HG02623 (cell line): Measurements from ENCODE around the gene GAREM1.

Experiments
- ATAC-seq: cut with Tn5 transposase; IDR thresholded peaks from one replicate; pipeline ENCODE4 v1.9.1; 2021; ENCODE audit warnings: moderate library complexity; ENCODE audit not compliant: unreplicated experiment

The GAREM1 gene

DNA sequence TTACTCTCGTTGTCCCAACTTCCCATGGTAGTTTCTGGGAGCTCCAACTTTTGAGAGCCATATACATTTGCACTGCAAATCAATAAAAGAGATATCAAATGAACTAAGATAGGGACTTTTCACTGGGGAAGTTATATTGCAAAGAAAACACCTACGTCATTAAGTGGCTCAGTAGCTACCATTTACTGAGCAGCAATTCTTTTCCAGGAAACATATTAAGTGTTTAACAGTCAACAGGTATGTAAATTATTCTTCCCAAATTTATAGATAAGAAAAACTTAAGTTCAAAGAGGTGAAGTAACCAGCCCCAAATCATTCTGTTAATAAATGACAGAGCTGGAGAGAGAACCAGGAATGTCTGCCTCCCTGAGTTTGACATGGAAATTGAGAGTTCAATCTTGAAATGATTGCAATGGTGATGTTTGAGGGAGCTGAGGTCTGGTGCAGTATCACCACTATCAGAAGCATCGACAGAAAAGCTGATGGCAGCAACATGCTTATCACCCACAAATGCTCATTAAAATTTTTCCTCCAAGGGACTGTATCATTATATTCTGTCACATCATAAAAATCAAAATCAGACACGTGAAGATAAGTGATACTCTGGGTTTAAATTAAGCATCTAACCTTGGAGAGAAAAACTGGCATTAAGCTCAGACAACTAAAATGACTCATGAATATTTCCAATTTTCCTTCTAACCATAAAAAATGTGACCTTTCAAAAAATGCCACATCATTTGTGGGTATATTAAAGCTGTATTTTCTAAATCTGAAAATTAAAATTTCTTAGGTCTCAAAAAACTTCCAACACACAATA, 43.4 kb downstream of the GAREM1 start:
- no peak for ATAC-seq

DNA sequence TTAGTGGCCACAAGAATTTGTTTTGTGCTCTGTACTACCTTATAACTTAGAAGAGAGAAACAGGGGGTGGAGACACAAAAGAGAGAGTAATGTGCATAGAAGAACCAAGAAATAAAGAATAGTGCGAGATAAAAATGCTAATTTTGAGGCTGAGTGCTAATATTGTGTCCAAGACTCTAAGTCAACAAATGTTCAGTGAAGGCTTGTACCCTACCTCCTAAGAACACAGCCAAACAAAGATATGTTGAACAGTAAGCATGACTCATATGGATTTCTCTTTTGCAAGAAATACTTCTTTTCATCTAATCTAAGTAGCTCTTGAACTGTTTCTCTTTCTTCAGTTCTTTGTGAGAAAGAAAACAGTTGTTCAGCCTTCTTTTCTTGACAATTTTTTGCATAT, 45.2 kb downstream of the GAREM1 start:
- no peak for ATAC-seq

DNA sequence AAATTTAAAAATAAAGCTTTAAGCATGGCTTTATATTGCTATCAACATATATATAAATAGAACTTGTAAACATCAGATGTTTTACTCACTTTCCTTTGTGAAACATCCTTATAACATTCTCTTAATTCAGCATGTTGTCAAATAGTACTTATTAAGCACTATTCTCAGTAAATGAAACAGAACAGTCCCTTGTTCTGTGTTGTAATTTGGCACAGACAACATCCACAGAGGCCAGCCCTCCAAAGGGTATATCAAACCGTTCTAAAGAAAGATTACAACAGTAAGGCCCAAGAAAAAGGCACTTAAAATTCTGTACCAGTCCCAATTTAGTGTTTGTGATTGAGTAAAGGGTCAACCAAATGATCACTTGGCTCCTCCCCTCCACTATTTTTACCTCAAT, 46.0 kb downstream of the GAREM1 start:
- no peak for ATAC-seq

DNA sequence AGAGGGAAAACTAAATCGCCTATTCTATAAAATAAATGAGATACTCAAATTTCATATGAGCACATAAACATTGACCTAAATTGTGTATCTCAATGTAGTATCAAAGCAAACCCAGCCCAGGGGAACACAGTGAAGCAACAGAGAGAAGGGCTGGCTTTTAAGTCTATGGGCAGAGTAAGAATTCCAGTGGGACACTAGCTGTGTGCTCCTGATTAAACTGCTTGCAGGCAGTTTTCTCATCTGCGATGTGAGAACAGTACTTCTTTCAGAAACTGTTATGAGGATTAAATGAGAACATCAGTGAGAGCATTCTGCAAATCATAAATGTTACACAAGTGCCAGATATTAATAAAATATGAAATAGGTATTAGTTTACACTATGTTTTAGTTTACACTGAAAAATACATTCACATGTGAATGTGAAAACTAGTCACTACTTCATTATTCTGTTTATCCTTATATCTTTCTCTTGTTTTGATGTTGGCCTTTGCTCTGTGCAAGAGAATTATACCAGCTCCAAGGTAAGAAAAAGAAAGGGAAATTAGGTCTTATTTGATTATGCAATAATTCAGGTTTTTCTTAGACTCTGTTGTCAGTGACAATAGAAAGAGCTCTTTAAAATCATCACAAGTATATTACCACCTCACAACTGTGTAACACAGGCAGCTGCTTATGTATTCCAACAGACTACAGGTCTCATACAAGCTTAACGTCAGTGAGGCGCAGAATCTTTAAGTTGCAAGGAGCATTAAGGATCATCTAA, 47.5 kb downstream of the GAREM1 start:
- no peak for ATAC-seq

DNA sequence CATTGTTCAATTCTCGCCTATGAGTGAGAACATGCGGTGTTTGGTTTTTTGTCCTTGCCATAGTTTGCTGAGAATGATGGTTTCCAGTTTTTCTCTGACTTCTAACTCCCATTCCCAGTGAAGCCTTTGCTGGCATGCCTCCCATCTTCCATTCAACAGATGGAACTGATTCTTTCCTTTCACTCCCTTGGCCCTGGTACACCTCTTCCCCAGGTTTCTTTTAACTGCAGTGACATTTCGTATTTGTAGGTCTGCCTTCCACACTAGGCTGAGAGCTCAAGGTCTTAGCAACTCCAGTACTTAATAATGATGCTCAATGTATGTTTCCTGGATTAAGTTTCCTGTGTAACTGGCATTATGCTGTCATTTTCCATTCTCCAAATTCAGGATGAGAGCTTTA, 48.5 kb downstream of the GAREM1 start:
- ATAC-seq = no peak

DNA sequence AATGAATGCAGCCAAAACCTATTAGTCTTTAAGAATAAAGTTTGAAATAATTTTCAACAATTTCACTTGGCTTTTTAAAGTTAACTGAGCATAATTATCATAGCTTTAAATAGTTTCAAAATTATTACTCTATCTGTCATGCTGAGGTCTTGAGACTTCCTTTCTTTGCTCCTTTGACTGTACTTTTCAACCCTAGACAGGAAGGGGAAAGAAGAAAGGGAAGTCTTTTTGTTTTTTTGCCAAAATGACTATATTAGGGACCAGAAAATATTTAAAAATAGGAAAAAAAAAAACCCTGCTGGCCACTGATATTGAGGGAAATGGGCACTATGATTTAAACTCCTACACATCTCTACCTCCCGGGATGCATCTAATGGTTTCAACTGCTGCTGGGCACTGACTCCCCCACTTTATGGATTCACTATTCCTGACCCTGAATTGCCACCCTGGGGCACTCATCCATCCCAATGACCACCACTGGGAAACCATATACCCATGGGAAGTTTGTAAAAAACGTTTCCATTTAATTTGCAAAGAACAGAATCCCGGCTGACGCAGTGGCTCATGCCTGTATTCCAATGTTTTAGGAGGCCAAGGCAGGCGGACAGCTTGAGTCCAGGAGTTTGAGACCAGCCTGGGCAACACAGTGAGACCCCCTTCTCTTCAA, 50.5 kb downstream of the GAREM1 start:
- ATAC-seq = no peak

DNA sequence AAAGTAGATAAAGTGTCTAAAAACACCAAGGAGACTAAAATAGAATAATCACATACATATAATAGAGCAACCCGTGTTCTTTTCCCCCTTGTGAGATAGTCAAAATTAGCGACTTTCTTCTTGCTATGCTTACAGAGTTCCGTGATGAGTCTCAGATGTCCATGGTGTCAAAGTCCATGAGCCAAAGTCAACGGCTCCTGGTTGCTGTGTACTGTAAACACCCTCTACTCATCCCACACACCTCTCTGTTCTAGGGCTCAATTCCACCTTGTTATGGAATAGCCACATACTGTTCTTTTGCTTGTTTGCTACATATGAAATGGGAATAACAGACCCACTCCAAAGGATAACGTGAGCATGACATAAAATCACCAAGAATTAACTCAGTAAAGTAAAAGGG, 52.5 kb downstream of the GAREM1 start:
- ATAC-seq = no peak

DNA sequence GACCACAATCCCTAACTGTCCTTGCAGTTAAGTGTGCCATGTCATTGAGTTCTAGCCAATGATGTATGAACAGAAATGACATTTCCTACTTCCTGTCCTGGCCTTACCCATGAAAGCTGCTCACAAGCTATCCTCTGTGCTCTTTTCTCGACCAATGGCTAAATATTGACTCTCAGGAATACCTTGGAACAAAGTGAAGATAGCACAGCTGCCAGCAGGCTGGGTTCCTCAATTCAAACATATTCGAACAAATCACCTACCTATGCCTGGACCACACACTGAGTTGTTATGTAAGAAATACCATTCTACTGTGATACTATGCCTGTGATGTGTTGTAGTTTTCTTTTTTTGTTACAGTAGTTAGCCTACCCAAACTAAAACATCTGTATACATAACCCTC, 65.1 kb downstream of the GAREM1 start:
- no peak for ATAC-seq

DNA sequence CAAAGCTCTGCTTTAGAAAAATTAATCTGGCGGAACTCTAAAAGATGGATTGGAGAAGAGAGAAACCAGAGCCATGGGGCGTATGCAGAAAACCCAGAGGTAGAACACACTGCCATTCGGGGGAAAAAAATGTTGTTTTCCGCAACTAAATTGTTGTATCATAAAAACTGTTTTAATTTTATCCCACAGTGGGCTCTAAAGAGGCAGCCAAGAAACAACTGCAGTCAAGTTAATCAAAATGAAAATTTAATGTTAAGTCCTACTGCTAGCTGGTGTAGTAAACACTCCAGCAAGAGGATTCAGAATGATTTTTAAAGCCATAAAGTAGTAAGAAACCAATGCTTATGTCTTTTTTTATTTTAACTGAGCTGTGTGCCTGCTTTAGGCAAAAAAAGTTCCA, 69.1 kb downstream of the GAREM1 start:
- no peak for ATAC-seq

DNA sequence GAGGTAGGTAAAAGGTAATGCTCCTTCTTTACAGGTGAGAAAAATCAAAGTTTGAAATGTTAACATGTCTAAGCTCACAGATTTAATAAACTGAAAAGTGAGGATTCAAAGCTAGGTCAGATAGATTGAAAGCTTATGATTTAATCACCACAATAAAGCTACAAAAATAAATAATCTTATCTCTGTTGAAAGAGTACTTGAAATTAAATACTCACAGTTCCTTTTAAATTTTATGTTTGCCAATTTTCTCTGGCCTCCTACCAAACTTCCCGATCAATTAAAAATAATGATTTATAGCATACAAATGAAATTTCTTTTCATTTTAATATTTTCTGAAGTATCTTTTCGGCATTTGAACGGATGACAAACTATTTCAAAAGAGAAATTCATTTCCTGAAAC, 77.3 kb downstream of the GAREM1 start:
- no peak for ATAC-seq

DNA sequence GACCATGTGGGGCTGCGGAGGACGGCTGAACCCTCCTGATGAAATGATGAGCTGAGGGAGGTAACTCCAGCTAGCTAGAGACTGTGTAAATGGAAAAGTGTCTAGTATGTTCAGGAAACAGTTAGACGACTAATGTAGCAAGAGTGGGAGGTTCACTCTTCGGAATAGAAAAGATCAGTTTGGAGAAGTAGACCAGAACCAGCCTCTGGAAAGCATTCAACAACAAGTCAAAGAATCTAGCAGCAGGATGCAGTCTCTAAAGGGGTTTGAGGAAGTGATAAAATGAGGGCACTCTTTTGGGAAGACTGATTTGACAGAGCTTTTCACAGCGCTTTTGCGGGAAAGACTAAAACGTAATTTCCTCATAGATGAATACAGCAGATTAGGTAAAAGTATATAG, 79.6 kb downstream of the GAREM1 start:
- ATAC-seq = no peak

DNA sequence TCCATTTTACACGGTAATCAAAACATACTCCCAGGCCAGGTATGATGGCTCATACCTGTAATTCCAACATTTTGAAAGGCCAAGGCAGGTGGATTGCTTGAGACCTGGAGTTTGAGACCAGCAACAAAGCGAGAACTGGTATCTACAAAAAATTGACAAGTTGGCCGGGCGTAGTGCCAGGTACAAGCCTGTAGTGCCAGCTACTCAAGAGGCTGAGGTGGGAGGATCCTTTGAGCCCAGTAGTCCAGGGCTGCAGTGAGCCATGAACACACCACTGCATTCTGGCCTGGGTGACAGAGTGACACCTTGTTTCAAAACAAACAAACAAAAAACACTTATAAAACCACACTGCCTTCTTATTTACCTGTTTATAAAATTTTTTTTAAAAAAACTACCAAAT, 80.8 kb downstream of the GAREM1 start:
- ATAC-seq = no peak

DNA sequence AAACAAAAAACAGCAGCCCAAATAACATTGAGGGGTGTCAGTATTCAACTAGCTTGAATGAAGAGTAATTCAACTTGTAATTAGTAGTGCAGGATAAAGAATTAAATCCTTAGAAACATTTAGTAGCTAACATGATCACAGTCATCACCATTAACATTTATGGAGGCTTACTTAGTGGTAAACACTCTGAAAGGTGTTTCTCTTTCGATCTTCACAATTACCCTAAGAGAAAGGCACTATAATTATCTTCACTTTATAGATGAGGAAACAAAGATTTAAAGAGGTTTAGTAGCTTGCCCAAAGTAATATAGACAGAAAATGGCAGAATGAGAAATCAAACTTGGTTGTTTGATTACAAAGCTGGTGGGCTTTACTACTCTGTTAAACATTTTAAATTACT, 81.5 kb downstream of the GAREM1 start:
- ATAC-seq = no peak

DNA sequence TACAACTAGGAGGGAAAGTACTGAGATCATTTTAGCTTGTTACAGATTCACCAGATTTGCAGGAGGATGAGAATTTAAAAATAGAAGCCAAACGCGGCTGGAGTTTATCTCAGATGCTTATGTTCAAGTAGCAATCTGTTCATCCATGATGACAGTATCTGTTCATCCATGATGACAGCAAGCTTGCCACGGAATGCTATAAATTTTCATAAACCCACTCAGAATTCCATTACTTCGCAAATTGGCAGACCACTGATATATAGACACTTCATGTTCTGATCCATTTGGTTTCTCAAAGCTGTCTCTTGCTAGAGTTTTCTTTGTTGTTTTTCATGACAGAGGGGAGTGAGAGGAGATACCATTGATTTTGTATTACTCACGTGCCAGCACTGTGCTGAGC, 84.2 kb downstream of the GAREM1 start:
- ATAC-seq = no peak

DNA sequence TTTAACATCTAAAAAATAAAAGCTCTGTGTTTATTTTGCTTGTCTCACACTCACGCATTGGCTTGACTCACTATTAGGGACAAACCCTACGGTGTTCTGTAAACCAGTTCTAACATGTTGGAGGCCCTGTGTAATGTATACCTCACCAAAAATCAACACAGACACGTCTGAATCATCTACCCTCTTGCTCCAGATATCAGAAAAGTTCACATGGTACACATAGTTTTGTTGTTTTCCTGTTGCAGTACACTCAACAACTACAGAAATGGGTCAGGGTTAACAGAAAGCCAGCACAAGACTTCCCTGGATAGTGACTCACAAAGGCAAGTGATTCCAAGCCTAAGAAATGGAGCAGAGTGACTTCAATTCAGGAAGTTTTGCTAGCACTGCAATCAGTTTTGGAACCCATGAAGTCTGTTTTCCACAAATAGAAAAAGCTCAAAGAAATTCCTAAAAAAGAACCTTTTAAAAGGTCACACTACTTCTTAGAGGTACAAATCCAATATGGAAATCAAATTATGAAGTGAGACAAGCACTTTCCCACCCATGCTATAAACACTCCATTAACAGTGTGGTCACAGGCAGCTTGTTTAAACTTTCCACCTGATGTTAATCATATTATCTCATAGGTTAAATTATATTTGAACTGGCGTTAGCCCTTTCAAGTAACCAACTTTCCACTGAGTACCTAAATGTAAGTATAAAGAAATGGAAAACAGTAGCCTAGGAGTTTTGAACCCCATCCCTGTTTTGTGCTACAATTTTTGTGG, 87.4 kb downstream of the GAREM1 start:
- no peak for ATAC-seq

DNA sequence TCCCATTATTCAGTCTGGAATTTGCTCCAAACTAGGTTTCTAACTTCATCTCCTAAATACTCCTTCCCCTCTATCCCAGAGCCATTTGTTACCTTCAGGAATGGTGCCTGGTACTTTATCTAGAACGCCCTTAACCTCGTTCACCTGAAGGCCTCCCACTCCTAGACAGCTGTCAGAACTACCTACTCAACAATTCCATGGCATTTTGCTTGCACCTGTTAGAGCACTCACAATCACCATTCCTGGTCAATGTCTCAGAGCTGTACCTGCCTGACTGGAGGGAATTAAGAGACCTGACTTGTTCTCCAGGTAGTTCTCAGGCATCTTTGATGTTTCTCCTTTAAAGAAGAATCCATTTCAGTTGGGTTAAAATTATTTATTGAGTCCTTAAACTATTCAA, 88.9 kb downstream of the GAREM1 start:
- ATAC-seq = no peak

DNA sequence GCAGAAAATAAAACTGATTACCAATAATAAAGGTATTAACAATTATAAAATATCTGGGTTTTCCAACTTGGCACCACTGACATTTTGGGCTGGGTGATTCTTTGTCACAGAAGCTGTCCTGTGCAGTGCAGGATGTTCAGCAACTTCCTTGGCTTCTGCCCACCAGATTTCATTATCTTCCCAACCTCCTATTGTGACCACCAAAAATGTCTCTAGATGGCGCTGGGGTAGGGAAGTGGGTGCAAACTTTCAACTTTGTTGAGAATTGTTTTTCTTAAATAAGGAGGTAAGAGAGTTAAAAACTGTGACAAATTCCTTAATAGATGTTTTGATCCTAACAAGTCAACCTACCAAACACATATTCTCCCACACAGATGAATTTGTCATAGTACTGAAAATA, 90.1 kb downstream of the GAREM1 start:
- no peak for ATAC-seq

DNA sequence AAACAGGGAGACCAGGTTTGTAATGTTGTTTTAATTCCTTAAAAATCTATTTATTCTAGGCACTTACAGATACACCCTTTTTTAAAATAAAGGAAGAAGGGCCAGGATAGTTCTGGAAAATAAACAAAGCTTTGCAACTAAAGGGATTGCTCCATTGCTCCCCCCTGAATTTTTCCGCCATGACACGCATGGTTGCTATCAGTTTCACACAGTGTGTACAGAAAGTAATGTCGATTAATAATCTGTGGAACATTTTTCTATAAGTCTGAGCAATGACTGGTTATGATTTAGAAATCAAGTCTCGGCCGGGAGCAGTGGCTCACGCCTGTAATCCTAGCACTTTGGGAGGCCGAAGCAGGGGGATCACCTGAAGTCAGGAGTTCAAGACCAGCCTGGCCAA, 90.8 kb downstream of the GAREM1 start:
- ATAC-seq = no peak

DNA sequence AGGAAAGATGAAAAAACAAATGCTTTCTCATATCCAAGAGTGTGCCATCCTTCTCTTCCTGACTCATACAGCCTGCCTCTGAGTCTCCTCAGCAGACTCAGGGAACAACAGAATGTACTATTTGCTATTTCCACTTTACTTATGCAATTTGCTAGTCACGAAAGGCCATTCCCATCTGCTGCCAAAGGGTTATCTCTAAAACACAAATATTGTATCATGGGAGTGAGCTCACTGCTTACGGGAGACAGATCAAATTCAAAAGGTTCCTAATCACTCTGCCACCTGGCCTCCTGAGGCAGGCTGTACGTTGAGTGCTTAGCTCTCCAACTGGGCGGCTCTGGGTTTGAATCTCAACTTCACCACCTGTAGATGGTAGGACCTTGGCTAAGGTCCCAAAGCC, 92.0 kb downstream of the GAREM1 start:
- ATAC-seq = no peak

DNA sequence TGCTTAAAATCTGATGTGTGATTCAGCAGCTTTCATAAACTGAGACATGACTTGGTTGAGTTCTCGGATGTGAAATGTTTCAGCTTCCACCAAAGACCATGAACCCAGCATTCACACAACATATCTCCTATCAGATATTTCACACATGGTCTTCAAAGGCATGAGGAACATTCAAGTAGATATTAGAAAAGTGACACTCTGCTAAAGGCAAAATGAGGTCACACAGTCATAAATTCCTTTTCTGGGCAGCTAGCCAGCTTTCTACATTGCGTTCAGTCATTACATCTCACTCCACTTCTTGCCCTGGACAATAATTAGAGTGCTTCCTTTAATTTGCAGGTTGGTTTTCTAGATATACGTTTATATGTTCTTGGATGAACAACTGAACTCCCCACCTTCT, 96.7 kb downstream of the GAREM1 start:
- no peak for ATAC-seq

DNA sequence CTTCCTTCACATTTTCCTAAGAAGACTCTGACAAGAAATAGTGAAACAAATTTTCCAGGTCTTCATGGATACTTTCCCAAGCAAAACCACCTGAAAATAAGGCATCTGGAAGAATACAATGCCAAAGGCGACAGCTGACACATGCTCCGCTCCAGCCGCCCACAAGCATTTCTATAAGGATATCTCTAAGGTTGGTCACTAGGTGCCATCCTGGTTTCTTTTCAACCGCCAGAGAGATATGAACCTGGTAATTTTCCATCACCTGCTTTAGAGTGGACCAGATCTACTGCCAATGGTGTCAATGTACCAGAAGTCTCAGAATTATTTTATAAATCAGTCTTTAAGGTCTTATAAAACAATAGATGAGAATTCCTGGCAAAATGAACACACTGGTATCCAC, 97.2 kb downstream of the GAREM1 start:
- ATAC-seq = no peak
